HG03103 (cell line): ENCODE data around the gene CACNA1A.

Experiments
- ATAC-seq: cut with Tn5 transposase; IDR thresholded peaks from one replicate; pipeline ENCODE4 v1.9.1; 2021; ENCODE audit warnings: low read depth; ENCODE audit not compliant: unreplicated experiment

Gene CACNA1A

GRCh38 chr19:13318190-13318589 is 188.1 kb downstream of the CACNA1A start:
- ATAC-seq = no peak

- ATAC-seq = no peak
These were observed 190.8 kb downstream of the CACNA1A start for GRCh38 chr19:13315495-13315894.

GRCh38 chr19:13314761-13315160 is 191.5 kb downstream of the CACNA1A start:
- no peak for ATAC-seq

GRCh38 chr19:13313875-13314274 is 192.4 kb downstream of the CACNA1A start:
- ATAC-seq = no peak

GRCh38 chr19:13309864-13310263 is 196.4 kb downstream of the CACNA1A start:
- ATAC-seq = no peak

- ATAC-seq = no peak
These were observed 202.7 kb downstream of the CACNA1A start for GRCh38 chr19:13303381-13304129.

- no peak for ATAC-seq
These were observed 203.6 kb downstream of the CACNA1A start for GRCh38 chr19:13302526-13303270.

GRCh38 chr19:13301627-13302334 is 204.5 kb downstream of the CACNA1A start:
- no peak for ATAC-seq

GRCh38 chr19:13300421-13301030 is 205.8 kb downstream of the CACNA1A start:
- ATAC-seq = no peak

- ATAC-seq = no peak
These were observed 206.4 kb downstream of the CACNA1A start for GRCh38 chr19:13299838-13300237.

GRCh38 chr19:13298565-13299481 is 207.5 kb downstream of the CACNA1A start:
- ATAC-seq = no peak

- ATAC-seq = no peak
These were observed 209.3 kb downstream of the CACNA1A start for GRCh38 chr19:13297023-13297422.

- ATAC-seq = no peak
These were observed 211.3 kb downstream of the CACNA1A start for GRCh38 chr19:13294812-13295567.

GRCh38 chr19:13291913-13292312 is 214.4 kb downstream of the CACNA1A start:
- no peak for ATAC-seq

- no peak for ATAC-seq
These were observed 215.5 kb downstream of the CACNA1A start for GRCh38 chr19:13290741-13291140.

- ATAC-seq = no peak
These were observed 217.0 kb downstream of the CACNA1A start for GRCh38 chr19:13289295-13289694.

GRCh38 chr19:13286195-13286985 is 219.9 kb downstream of the CACNA1A start:
- no peak for ATAC-seq
